HG03139 (cell line): Measurements from ENCODE around the gene ZNF440.
"Not testable (repeated sequence)": the region's sequence is repeated elsewhere in the genome, so short reads cannot be mapped to it uniquely, and the experiment has no call there.

Experiments used
- ATAC-seq: cut with Tn5 transposase; IDR thresholded peaks from one replicate; pipeline ENCODE4 v1.9.1; 2021; ENCODE audit not compliant: unreplicated experiment

ZNF440 gene

DNA sequence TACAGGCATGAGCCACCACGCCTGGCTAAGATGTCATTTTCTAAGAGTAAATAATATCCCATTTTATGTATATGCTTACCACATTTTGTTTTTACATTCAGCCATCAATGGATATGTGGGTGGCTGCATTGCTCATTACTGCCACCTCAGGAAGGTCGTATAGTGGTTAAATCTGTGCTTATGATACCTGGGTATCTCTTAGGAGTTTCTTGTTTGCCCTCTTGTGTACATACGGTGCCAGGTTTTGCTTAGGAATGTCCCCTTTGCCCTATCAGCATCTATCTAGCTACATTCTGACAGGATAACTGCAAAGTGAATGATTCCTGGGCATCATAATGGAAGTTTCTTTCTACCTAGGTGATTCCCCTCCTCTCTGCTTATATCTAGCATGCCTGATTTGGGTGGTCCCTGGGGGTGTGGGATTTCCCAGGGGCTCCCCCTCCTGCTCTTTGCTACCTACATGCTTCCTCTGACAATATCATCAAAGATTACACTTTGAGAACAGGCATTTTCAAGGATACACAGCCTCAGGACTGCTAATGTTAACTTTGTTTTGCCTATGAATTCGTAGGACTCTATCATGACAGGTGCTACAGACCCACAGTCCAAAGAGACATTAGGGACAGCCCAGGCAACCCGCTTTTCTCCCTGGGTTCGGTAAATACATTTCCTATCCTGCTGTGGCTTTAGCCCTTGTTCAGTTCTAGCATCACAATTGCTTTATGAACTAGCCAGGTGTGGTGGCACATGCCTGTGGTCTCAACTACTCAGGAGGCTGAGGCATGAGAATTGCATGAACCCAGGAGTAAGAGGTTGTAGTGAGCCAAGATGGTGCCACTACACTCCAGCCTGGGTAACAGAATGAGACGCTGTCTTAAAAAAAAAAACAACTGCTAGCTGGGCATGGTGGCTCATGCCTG, 15.1 kb downstream of the ZNF440 start:
- not testable (repeated sequence) for ATAC-seq

DNA sequence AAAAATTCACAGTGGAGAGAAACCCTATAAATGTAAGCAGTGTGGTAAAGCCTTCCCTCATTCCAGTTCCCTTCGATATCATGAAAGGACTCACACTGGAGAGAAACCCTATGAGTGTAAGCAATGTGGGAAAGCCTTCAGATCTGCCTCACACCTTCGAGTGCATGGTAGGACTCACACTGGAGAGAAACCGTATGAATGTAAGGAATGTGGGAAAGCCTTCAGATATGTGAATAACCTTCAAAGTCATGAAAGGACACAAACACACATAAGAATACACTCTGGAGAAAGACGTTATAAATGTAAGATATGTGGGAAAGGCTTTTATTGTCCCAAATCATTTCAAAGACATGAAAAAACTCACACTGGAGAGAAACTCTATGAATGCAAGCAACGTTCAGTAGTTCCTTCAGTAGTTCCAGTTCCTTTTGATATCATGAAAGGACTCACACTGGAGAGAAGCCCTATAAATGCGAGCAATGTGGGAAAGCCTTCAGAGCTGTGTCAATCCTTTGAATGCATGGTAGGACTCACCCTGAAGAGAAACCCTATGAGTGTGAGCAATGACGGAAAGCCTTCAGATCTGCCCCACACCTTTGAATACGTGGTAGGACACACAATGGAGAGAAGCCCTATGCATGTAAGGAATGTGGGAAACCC, 18.3 kb downstream of the ZNF440 start:
- ATAC-seq: no peak

DNA sequence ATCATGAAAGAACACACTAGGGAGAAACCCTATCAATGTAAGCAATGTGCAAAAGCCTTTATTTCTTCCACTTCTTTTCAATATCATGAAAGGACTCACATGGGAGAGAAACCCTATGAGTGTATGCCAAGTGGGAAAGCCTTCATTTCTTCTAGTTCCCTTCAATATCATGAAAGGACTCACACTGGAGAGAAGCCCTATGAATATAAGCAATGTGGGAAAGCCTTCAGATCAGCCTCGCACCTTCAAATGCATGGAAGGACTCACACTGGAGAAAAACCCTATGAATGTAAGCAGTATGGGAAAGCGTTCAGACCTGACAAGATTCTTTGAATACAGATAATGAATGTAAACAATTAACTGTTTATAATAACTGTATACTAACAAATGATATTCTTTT, 19.5 kb downstream of the ZNF440 start:
- no peak for ATAC-seq

DNA sequence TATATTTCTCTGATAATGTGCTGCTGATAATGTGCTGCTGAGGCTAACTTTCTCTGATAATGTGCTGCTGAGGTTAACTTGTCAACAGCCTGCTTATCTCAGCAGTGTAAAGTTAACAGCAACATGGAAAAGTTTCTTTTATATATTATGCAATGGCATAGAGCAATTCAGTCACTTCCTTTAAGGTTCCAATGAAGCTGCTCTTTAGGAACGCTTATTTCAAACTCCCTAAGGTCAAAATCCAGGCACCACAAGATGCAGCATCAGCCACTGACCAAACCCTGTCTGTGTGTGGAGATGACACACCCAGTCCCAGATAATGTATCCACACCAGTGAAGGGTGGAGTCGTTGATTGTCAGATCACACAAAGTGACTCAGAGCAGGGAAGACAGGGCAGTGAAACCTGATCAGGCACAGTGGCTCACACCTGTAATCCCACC, 21.6 kb downstream of the ZNF440 start:
- not testable (repeated sequence) for ATAC-seq

DNA sequence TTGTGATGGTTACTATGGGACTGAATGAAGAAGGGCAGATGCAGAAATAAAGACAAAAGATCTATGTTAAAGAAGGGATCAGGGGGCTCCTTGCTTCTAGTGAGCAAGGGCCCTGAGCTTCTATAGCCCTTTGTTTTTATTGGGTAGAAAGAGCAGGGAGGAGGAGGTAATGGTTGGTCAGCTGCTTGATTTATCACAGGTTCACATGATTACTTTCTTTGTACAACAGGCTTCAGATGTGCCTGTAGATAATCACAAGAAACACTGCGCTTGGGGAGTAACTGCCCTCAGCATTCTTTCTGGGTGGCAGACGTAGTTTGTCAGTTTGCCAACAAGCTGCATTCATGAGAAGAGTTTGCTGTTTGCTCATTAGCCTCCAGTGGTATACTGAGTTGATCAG, 29.6 kb downstream of the ZNF440 start:
- no peak for ATAC-seq

DNA sequence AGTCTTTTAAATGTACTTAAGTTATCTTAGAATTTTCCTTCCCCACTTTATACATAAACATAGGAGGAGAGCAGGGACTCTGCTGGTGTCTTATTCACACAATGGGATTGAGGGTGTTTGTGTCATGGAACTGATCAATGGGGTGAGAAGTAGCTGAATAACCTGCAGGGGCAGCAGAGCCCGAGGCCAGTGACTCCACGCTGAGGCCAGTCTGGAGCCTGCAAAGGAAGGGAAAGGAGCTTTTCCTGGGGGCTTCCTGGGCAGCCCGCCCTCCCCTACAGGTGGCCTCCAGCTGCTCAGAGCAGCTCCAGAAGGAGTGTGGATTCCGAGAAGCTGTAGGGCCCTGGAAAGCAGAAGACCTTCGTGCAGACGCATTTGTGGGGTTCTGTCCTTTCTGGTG, 33.5 kb downstream of the ZNF440 start:
- ATAC-seq: not testable (repeated sequence)

DNA sequence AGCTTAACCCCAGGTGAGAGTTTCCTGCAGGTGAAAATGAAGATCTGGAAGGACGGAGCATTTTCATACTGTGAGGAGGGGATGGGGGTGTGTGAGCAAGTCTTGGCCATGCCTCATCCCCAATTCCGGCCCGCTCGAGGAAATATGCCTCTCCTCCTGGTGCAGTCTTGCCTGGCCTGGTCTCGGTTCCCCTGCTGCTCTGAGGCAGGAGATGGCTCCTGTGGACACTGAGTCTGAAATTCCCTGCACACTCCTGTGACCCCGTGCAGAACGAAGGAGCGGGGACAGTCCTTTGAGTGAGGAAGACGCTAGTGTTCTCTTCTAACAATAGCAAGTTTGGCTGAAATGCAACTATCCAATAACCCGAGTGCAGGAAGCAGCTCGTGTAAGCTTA, 34.1 kb downstream of the ZNF440 start:
- ATAC-seq: no peak

DNA sequence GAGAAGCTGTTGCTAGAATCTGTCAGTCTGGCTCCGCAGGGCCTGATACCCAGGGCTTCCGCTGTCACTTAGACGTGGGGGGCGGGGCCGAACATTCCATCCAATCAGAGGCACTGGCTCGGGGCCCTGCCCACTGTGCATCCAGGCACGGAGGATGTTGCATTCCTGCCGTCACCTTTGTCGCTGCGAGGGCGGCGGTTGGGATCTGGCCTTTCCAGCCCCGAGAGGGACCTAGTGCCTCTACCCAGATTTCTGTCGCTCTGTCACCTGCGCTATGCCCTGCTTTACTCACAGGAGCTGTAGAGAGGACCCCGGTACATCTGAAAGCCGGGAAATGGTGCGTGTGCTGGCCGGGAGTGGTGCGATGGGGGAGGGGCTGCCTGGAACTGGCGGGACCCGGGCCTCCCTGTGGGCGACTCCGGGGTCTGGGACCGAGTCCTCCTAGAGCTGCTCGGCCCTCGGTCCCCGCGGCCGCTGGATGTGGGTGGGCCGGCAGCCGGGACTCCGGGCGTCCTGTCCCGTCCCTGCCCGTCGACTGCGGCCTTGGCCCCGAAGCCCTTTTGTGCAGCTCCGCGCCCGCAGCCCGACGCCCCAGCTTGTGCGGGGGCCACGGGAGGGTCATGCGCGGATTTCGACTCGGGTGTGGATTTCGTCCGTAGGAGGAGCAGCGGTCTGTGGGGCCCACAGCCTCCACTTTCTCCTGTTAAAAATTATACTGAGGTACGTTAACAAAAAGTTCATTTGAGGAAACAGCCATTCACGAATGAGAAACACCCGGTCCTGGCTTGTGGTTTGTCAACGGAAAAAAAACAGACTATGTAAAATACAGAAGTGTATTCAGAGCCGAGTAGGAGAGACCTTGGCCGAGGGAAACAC, 34.8 kb downstream of the ZNF440 start, which contains the start of gene ZNF439:
TSS of gene ZNF439 (plus strand) at position 133 of the 876 bp plus-strand sequence. CDS start at position 275, 142 bp downstream.
- ATAC-seq: no peak

DNA sequence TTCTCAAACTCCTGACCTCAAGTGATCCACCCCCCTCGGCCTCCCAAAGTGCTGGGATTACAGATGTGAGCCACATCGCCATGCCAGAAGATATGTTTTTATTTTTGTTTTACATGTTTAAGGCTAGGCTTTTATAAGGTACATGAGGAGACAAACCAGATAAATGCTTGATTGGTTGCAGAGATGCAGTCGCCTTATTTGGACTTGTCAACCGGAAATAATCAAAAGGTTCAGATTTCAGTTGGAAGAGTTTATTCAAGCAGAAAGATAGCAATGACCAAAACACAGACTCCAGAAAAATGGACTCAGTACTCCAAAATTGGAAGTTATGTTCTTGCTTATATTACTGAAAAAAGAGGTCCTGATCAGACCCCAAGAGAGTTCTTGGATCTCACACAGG, 36.2 kb downstream of the ZNF440 start:
- ATAC-seq: not testable (repeated sequence)

DNA sequence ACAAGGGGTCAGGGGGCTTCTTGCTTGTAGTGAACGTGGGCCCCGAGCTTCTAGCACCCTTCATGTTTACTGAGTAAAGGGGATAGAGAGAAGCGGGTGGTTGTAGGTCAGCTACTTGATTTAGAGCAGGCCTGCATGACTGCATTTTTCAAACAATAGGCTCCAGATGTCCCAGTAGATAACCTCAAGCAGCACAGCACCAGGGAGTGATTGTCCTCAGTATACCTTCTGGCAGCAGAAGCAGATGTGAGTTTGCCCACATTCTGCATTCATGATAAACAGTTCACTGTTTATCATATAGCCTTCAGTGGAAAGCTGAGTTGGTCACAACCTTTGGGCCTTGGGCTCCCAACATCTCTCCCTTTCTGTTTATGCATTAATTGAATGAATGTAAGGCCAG, 39.3 kb downstream of the ZNF440 start:
- no peak for ATAC-seq

DNA sequence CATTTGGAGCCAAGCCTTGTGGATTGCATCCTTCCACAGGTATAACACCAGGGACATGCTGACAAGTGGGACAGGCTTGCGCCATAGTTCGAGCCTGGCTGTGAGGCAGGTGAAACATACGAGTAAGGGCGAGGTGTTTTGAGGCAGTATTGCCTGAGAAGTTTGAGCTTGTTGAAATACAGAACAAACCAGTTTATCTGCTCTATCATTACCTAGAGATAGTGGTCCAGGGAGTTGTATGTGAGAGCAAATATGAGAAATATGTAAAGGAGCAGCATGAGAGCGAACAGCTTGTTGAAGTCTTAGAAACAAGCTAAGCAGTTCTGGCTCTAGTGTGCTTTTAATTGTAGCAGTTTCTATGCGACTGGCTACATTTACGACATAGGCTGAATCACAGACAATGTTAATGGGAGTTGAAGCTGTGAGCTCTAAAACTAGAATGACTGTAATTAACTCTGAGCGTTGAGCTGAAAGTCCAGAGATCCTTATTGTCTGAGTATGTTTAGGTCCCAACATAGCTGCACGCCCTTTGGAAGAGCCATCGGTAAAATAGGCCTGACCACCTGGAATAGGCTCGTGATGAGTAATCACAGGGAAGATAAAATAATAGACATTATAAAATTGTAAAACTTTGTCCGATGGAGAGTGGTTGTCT, 42.6 kb downstream of the ZNF440 start:
- ATAC-seq: no peak

DNA sequence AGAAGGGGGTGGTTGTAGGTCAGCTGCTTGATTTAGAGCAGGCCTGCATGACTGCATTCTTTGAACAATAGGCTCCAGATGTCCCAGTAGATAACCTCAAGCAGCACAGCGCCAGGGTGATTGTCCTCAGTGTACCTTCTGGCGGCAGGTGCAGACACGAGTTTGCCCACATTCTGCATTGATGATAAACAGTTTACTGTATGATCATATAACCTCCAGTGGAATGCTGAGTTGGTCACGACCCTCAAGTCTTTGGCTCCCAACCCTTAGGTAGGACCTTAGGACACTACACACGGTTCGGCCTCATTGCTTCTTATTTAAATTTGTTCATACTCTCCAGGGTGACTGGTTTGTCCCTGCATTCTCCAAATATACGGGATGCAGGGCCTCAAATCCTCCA, 46.6 kb downstream of the ZNF440 start:
- ATAC-seq: no peak

DNA sequence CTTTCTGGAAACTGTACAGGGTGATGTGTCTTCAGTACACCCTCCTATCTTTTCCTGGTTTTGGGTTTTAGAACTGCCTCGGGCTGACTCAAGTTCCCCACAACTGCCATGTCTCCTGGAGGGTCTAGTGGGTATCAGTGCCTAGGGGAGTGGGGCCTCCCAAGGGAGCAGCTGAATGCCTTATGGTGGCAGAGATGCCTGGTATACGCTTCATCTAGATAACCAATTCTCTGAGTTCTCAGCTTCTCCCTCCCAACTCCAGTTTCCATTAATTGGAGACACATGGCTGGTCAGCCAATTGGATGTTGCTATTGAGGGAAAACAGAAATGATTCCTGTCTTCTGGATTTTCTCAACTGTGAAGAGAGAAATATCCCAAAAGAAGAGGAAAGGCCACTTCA, 47.2 kb downstream of the ZNF440 start:
- ATAC-seq: no peak

DNA sequence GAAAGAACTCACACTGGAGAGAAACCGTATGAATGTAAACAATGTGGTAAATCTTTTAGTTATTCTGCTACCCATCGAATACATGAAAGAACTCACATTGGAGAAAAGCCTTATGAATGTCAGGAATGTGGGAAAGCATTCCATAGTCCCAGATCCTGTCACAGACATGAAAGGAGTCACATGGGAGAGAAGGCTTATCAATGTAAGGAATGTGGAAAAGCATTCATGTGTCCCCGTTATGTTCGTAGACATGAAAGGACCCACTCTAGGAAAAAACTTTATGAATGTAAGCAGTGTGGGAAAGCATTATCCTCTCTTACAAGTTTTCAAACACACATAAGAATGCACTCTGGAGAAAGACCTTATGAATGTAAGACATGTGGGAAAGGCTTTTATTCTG, 53.7 kb downstream of the ZNF440 start:
- ATAC-seq: not testable (repeated sequence)

DNA sequence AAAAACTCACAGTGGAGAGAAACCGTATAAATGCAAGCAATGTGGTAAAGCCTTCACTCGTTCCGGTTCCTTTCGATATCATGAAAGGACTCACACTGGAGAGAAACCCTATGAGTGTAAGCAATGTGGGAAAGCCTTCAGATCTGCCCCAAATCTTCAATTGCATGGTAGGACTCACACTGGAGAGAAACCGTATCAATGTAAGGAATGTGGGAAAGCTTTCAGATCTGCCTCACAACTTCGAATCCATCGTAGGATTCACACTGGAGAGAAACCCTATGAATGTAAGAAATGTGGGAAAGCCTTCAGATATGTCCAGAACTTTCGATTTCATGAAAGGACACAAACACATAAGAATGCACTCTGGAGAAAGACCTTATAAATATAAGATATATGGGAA, 54.1 kb downstream of the ZNF440 start:
- no peak for ATAC-seq

DNA sequence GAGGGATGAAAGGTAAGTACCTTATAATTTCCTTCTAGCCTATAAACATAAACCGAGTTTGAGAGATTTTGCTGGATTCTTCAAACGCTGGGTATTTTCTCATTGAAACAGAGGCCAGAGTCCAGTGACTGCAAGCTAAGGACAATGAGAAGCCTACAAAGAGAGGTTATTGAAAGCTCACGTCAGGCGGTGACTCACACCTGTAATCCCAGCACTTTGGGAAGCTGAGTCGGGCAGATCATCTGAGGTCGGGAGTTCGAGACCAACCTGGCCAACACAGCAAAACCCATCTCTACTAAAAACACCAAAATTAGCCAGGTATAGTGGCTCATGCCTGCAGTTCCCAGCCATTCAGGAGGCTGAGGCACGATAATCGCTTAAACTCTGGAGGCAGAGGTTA, 58.6 kb downstream of the ZNF440 start:
- no peak for ATAC-seq

DNA sequence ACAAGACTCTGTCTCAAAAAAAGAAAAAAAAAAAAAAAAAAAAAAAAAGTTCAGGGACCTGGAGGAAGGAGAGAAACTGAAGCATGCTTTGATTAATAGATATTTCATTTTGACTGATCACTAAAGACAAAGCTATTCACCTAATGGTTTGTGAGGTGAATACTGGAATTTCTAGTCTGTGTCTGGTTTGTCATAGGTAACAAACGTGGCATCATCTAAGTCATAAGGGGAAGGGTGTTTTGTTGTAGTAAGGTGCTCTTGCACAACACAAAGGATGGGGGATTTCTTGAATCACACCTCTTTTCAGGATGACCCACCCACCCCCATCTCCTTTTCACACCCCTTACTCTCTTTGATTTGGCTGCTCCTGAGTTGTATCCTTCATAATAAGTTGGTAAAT, 59.7 kb downstream of the ZNF440 start:
- ATAC-seq: no peak

DNA sequence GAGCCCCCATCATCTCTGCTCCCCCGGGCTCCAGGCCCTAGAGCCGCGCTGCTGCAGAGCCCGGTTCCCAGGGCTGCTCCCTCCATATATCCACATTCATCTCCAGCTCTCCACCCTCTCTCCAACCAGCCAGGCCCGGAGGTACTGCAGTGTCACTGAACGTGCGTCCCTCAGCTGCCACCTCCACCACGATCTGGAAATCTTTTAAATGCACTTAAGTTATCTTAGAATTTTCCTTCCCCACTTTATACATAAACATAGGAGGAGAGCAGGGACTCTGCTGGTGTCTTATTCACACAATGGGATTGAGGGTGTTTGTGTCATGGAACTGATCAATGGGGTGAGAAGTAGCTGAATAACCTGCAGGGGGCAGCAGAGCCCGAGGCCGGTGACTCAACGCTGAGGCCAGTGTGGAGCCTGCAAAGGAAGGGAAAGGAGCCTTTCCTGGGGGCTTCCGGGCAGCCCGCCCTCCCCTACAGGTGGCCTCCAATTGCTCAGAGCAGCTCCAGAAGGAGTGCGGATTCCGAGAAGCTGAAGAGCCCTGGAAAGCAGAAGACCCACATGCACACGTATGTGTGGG, 65.7 kb downstream of the ZNF440 start:
- ATAC-seq: not testable (repeated sequence)

DNA sequence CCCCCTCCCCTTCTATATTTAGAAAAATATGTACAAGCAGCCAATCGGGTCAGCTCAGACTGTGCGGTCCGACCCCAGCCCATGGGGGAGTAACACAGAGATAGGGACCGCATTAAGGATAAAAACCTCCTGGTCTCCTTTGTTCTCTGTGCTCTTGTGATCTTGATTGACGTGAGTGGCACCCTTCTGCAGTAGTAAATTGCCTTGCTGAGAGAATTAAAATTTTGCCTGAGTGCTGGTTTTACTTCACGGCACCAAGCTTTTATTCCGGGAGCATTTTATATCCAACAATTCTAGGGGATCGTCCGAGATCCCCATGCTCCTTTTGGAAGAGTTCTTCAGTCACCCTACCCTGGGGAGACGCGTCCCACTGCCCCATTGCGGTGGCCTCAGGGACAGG, 66.5 kb downstream of the ZNF440 start:
- ATAC-seq: no peak

DNA sequence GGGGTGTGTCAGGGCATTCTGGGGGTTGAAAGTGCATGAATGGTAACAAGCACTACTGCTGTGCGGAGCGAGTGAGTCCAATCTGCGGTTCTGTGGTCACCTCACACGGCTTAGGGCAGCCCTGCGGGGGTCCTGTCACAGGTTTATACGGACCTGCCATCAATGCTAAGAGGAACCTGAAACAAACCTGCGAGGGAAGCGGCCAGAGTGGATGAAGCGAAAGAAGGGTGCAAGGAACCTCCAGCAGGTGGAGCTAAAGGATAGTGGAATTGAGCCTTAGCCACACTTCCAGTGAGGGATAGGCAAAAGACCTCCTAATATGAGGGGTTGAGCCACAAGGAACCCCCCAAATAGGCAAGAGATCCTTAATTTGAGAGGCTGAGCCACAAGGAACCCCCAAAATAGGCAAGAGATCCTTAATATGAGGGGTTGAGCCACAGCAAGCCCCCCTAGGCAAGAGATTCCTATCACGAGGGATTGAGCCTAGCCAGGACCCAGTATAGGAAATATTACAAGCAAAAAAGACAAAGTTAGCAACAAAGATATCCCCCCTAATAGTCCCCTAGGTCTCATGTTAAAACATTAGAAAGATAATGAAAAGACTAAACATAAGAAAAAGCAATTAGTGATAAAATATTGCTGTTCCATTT, 67.2 kb downstream of the ZNF440 start:
- ATAC-seq: no peak
